Stomach (tissue), 4 donors: Measurements from ENCODE around the gene SLC16A7.

Source experiments
- EP300 ChIP-seq: sonication (generic); formaldehyde crosslinking; IDR thresholded peaks from one replicate; pipeline ENCODE4 v1.6.1; 2017; ENCODE audit warnings: antibody characterized with exemption
- POLR2A ChIP-seq, 4 donors: fragments of 450-650 bp; IDR thresholded peaks; one replicate each; pipeline ENCODE4 v1.6.1; 2016; ENCODE audit warnings: antibody characterized with exemption in 4 of 4, control low read depth in 2 of 4, mild to moderate bottlenecking in 1 of 4, moderate library complexity in 1 of 4
- POLR2AphosphoS5 ChIP-seq, 3 donors: sonication (generic); formaldehyde crosslinking; IDR thresholded peaks; one replicate each; pipeline ENCODE4 v1.6.1; 2016; ENCODE audit warnings: antibody characterized with exemption in 3 of 3
- TF ChIP-seq, protein P1 (sequence below), 7 experiments: fragments of 450-650 bp in 4 of 7; fragments of 200-600 bp in 3 of 7; sonication (generic) in 3 of 7; IDR thresholded peaks; one replicate each; pipeline ENCODE4 v1.5.1; 2016 to 2019; ENCODE audit warnings: antibody characterized with exemption in 7 of 7, control low read depth in 2 of 7, mild to moderate bottlenecking in 1 of 7

DNA sequence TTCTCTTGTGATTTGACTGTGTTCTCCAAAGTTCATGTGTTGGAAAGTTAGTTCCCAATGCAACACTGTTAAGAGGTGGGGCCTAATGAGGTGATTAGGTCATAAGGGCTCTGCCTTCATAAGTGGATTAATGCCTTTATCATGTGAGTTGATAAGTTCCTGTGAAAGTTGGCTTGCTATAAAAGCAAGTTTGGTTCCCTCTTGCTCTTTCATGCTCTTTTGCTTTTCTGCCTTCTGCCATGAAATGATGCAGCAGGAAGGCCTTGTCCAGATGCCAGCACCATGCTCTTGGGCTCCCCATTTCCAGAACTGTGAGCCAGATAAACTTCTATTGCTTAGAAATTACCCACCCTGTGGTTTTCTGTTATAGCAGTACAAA lies 41.9 kb downstream of the SLC16A7 start:
- TF ChIP-seq, protein P1, sequence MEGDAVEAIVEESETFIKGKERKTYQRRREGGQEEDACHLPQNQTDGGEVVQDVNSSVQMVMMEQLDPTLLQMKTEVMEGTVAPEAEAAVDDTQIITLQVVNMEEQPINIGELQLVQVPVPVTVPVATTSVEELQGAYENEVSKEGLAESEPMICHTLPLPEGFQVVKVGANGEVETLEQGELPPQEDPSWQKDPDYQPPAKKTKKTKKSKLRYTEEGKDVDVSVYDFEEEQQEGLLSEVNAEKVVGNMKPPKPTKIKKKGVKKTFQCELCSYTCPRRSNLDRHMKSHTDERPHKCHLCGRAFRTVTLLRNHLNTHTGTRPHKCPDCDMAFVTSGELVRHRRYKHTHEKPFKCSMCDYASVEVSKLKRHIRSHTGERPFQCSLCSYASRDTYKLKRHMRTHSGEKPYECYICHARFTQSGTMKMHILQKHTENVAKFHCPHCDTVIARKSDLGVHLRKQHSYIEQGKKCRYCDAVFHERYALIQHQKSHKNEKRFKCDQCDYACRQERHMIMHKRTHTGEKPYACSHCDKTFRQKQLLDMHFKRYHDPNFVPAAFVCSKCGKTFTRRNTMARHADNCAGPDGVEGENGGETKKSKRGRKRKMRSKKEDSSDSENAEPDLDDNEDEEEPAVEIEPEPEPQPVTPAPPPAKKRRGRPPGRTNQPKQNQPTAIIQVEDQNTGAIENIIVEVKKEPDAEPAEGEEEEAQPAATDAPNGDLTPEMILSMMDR (IDR thresholded peaks at IDR 0.05): no peak
- no peak for TF ChIP-seq POLR2A (IDR thresholded peaks at IDR 0.05)
- TF ChIP-seq POLR2AphosphoS5 (IDR thresholded peaks at IDR 0.05): no peak
- no peak for TF ChIP-seq EP300
